ENCODE measurements around the gene CMSS1.
"Not testable (repeated sequence)": the region's sequence is repeated elsewhere in the genome, so short reads cannot be mapped to it uniquely, and the experiment has no call there.

Gene CMSS1

DNA sequence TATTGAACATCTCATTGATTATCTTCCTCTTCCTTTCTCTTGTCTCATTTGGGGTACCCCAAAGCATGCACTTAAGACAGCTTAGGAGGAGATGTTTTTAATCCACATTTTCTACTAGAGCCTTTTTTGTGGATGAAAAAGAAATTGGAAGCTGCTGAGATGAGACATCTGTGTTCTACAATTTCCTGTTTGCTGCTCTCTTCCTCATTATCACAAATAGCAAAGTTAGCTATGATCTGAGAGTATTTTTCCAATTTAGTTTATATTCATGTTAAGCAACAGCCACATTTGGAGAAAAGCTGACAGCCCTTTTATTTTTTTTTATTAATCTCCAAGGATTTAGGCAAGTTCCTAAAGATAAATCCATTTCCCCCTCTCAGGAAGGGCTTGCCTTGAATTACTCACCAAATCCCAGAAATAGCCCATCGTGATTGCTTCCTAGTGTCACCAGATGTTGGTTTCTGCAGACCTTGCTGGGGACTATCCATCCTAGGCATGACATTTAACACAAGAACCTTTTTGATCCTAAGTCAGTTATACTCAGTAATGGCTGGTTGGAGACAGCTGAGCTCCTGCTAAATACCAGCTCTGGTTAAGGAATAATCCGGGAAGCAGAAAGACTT lies 367.4 kb downstream of the CMSS1 start:
- DNase-seq (ENCODE audit: low spot score): no peak

DNA sequence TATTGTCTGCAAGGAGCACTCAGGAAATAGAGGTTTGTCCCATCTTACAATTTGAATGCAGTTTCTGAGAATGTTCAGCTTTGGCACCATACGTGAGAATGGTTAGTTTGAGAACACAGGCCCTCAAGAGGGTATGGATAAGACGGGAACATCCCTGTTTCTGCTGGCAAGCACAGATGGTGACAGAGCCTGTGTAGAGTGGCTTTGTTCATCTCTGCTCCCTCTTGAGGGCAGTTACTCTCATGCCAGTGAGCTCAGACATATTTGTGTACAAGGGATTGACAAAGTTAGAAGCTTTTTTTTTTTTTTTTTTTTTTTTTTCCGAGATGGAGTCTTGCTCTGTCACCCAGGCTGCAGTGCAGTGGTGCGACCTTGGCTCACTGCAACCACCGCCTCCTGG lies 368.2 kb downstream of the CMSS1 start:
- DNase-seq (ENCODE audit: low spot score): no peak

DNA sequence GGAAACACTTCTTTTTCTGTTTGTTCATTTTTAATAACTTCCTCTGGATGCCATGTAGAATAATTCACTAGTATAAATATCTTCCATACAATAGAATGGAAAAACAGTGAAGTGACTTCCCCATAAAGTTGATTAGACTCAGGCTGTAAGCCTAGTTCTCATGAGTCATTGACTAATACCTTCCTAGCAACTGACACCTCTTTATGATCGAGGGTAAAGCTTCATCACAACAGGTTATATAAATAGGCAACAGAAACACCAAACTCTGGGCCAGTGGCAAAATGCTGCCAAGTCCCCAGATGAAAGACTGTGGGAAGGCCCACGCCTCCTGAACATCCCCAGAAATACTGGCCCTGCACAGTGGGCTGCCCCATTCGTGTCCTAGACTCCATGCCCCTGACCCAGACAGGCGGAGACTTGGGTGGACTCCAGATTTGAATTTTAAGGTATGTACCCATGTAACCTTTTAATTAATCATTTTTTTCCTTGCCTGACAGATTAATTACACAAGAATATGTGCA lies 371.8 kb downstream of the CMSS1 start:
- DNase-seq (ENCODE audit: low spot score): no peak

DNA sequence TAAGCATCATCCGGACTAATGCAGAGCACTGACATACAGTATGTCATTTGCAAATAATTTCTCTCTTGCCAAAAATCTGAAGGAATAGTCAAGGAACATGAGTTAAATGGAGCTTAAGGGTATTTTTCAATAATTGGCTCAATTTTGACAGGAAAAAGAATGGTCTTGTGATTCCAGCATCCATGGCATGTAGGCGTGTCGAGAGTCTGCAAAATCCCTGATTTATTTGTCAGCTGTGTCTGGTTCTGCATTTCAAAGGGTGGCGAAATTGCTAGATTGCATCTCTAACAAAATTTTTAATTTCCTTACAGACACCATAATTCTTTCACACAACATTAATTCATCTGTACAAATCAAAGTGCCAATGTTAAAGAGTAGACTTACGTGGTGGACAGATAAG lies 377.7 kb downstream of the CMSS1 start:
- no peak for DNase-seq (ENCODE audit: low spot score)

DNA sequence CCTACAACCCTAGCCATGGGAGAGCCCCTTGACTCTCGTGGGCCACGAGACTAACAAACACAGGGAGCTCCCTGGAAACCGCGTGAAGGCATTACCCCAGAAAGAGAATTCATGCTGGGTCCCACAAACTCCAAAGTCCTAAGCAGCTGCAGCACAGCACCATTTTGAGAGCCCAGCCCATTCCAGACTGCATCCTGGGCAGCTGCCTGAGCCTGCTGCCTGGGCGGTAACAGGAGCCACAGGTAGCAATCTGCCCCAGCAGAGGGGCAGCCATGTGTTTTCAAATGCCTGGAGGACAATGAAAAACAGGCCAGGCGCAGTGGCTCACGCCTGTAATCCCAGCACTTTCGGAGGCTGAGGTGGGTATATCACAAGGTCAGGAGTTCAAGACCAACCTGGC lies 380.2 kb downstream of the CMSS1 start:
- no peak for DNase-seq (ENCODE audit: low spot score)

DNA sequence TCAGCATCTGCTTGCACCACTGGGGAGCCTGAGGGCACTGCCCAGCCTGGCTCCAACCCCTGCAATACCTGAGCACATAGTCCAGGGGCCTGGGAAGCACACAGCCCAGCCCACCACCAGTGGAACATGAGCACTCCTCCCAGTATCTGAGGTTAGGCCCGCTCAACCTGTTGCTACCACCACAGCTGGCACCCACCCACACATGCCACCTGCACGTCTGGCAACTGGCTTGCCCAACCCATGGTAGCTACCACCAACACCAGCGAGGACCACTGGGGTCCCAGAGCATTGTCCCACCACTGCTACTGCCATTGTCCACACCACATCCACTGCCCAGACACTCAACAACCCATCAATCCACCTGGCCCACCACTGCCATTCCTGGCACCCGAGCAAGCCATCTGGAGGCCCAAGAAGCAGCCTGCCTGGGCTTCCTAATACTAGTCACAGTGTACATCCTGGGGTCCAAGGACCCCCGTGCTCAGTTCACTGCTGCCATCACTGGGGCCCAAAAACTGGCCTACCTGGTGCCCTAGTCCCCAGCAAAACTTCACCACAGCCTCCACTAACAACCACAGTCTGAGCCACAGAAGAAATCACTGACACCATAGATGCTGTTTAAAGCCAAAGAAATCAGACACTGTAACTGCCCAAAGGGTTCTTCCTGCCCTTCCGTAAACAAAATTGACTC lies 381.1 kb downstream of the CMSS1 start:
- DNase-seq (ENCODE audit: low spot score): no peak

DNA sequence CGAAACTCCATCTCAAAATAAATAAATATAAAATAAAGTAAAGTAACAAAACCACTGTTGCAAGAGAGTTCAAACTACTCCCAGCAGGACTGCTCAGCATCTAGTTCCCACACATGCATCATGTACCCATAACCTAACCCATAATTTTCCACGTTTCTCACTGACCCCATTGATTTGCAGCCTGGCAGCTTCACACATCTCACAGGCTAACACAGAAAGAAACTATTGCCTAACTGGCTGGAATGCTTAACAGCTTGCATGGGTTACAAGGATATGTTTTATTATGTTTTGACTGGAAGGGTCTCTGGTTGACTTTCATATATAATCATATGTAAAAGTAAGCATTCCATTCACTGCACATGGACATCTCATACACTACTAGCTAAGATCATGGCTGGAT lies 387.5 kb downstream of the CMSS1 start:
- DNase-seq (ENCODE audit: low spot score): no peak

DNA sequence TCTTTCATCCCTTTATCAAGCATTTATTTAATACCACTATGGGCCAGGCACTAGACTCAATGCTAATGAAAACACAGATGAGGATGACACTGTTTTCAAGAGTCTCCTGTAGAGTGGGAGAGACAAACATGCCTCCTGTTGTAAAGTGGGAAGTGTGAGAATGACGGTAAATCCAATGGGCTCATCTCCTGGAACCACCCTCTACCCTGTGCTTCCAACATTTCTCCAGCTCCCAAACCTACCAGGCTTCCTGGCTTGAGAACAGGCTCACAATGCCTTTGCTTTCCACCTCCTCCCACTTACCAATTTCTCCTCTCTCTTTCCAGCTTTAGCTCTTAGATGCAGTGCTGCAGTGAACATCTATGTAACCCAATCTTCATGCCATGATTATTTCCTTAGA lies 389.0 kb downstream of the CMSS1 start:
- no peak for DNase-seq (ENCODE audit: low spot score)

DNA sequence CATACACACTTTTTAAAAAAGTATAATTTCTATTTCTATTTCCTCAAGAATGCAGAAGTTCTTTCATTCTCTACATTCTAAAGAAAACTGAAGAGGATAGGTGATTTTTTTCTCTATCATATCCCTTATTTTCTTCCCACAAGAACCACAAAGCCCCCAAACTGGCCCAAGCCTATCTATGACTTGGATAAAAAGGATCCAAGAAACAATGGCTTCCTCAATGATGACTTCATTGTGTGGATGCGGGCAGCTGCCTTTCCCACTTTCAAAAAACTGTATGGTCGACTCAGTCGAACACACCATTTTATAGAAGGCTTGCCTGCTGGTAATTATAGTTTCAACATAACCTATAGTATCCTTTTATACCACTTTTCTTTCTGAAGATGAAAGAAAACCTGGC lies 390.2 kb downstream of the CMSS1 start:
- DNase-seq (ENCODE audit: low spot score): no peak

DNA sequence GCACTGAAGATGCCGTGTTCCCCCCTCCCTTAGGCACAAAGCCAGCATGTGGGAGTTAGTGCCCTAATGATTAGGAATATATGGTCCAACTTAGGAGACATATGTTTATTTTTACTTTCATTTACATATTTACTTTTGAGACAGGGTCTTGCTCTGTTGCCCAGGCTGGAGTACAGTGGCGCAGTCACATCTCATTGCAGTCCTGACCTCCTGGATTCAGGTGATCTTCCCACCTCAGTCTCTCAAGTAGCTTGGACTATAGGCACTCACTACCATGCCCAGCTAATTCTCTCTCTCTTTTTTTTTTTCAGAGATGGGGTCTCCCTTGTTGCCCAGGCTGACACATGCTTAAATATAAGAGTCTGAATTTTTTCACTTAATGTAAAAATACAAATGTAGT lies 391.5 kb downstream of the CMSS1 start:
- DNase-seq (ENCODE audit: low spot score): no peak

DNA sequence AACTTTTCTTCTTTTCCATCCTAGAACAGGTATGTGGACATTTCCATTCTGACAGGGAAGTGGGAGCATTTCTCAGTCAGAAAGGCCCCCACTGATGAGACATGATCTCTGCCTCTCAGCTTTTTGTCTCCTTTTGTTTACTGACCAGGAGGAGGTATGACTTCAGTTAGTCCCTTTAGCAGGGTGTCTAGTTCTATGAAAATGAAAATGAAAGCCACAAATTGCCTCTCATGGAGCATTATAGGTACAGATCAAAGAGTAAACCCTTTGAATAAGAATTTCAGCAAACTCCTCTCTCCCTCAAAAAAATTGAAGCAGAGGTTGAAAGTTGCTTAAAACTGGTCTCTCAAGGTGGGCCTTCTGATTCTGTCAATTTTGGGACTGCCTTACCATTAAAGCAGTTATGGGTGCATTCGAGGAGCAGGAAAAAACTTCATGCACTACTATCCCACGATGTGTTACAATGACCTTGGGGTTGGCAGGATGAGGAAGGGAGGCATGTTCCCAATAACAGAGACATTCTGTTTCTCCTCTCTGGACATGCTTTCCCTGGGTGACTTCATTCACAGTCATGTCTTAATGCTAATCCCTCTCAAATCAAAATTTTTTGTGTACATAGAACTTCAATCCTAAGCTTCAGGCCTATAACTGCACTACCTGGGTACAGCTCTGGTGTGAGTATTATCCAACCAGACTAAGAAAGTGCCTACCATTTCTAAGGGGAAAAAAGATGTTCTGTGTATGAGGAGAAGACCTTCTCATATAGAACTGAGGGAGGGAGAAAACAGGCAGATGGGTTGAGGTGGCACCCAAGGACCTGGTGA lies 392.5 kb downstream of the CMSS1 start:
- no peak for DNase-seq (ENCODE audit: low spot score)

DNA sequence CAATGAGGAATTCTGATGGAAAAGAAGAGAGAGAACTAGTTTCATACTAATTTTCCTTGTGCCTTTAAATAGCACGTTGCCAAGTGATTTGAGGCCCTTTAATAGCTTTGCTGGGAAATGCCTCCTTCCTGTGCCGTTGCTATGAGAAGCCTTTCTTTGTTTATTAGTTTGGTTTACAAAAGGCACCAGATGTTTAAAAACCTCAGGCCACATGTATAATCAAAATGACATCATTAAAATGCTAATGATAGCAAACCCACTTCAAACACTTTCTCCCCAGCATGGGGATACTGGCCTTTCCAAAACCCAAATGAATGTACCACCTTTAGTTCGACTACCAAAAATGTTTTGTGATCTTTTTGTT lies 393.1 kb downstream of the CMSS1 start:
- DNase-seq (ENCODE audit: low spot score): peak; percentile 79

DNA sequence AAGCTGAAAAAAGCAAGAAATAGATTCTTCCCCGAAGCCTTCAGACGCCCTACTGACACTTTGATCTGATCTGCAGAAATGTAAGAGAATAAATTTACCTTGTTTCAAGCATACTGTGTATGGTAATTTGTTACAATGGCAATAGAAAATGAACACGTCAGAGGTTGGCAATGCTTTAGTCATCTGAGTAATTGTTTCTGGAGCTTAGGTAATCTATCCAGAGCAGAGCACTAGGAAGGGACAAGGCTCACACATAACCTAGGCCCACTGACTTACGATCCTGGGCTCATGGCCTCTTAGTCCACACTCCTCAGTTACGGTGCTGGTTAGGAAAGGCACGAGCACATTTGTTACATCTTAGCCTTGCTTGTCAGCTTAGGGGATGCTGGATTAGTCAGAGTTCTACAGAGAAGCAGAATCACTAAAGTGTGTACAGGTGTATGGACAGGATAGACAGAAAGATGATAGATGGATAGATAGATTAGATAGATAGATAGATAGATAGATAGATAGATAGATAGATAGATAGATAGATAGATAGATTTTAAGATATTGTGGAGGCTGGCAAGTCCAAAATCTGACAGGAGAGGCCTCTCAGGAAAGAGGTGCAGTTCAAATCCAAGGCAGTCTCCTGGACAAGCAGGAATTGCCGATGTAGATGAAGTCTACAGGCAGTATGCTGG lies 396.4 kb downstream of the CMSS1 start:
- DNase-seq (ENCODE audit: low spot score): no peak

DNA sequence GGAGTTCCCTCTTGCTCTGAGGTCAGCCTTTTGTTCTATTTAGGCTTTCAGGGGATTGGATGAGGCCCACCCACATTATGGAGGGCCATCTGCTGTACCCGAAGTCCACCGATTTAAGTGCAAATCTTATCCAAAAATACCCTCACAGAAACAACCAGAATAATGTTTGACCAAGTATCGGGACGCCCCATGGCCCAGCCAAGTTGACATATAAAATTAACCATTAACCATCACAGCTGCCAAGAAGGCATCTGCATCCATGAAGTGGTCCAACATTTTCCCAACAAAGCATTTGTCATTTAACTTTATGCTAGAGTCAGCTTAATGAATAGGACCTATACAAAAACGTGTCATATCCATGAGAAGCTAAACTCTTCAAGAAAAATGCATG lies 396.9 kb downstream of the CMSS1 start:
- no peak for DNase-seq (ENCODE audit: low spot score)

DNA sequence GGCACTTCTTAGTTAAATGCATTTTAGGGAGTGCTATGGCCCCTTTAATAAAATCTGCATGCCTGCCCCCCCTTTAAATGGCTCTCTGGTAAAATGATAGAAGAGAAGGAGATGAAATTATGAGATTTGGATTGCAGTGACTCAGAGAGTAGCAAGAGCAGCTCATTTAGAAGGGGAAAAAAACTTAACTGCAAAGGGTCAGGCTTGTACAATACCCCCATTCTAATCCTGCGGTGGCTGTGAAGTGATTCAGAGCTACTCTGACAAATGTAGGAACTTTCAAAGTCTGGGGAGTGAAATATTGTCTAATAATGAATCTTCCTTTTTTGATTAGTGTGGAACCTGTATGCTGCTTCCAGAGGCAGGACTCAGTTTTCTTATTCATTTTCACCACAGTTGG lies 399.1 kb downstream of the CMSS1 start:
- DNase-seq (ENCODE audit: low spot score): no peak

DNA sequence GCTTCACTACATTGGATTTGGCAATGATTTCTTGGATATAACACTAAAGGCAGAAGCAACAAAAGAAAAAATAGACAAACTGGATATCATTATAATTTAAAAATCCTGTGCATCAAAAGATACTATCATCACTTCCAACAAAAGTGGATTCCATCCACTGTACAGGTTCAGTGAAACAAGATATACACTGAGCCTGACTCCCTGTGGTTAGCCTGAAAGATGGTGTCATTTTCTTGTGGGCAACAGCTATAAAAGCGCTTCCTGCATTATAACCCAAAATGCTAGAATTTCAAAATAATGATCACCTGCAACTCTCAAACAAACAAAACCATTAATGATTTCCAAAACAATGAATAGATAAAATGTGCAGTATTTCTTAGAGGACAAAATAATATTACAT lies 403.5 kb downstream of the CMSS1 start:
- DNase-seq (ENCODE audit: low spot score): no peak

DNA sequence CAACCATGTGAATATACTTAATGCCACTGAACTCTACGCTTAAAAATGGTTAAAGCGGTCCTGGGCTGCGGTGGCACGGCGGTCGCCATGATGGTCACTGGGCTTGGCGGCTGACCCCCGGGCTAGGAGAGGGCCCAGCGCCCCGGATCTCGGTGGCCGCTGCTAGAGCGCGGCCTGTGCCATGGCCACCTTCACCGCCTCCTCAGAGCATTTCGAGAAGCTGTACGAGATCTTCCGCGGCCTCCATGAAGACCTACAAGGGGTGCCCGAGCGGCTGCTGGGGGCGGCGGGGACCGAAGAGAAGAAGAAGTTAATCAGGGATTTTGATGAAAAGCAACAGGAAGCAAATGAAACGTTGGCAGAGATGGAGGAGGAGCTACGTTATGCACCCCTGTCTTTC lies 407.5 kb downstream of the CMSS1 start:
- DNase-seq (ENCODE audit: low spot score): no peak

DNA sequence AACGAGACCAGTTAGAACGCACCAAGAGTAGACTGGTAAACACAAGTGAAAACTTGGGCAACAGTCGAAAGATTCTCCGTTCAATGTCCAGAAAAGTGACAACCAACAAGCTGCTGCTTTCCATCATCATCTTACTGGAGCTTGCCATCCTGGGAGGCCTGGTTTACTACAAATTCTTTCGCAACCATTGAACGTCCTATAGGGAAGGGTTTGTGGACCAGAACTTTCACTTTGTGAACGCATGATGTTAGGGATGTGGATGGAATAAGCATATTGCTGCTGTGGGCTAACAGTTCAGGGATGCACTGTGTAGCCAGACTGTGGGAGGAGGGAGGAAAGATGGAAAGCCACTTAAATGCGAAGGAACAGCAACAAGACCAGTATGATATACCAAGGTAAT lies 408.2 kb downstream of the CMSS1 start:
- no peak for DNase-seq (ENCODE audit: low spot score)

DNA sequence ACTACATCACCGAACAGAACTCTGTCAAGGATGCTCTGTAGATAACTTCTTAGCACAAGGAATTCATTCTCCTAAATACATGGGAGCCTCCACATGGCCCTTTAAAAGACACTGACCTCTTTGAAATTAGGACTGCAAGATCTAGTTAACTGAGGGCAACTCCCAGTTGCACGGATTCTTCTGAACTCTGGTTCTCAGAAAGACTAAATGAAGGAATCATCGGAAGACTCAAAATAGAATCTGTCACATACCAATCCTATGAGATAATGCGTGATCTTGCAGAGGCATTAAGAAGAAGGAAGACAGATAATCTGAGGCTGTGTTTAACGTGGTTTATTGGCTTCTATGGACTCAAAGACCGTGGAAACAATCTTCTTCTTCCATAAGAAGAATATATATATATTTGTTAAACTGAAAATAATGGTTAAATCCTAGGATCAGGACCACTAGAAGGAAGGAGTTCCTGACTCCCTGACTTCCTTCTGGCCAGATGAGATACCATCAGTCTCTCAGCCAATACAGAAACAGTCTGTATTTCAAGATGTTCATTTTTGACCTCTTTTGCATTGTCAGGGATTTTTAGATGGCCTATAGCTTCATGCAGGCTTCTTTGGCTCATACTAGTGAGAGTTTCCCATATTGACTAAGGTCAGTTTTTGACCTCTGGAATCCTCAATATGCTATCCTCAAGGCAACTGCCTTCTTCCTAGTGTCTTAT lies 409.2 kb downstream of the CMSS1 start:
- peak; percentile 75 for DNase-seq (ENCODE audit: low spot score)

DNA sequence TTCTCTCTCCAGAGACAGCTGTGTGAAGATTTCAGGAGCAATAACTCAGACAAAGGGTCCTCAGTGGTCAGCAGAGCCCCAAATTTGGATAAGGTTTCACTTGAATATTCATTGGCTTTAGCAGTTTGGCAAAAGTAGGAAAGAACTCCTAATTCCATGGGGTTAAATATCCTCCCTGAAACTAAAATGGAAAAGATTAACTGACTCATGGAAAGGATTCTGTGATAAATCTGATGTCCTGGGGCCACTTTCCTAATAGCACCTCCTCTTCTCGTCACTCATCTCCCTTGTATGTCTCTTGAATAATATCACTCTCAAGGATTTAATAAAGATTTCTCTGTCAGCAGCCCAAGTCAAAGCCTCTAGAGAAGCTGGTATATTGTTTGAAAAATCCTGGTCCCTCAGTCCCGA lies 409.9 kb downstream of the CMSS1 start:
- DNase-seq (ENCODE audit: low spot score): no peak

DNA sequence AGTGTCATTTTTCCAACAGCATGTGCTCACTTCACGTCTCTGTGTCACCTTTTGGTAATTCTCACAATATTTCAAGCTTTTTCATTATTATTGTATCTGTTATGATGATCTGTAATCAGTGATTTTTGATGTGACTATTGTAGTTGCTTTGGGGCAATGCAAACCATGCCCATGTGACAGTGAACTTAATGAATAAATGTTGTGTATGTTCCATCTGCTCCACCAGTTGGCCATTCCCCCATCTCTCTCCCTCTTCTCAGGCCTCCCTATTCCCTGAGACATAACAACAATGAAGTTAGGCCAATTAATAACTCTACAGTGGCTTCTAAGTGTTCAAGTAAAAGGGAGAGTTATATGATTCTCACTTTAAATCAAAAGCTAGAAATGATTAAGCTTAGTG lies 410.6 kb downstream of the CMSS1 start:
- DNase-seq (ENCODE audit: low spot score): no peak

DNA sequence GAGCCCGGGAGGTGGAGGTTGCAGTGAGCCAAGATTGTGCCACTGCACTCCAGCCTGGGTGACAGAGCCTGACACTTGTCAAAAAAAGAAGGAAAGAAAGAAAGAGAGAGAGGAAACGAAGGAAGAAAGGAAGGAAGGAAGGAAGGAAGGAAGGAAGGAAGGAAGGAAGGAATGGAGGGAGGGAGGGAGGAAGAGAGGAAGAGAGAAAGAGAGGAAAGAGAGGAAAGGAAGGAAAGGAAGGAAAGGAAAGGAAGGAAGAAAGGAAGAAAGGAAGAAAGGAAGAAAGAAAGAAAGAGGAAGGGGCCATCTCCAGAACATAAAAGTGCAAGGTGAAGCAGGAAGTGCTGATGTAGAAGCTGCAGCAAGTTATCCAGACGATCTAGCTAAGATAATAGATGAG lies 411.5 kb downstream of the CMSS1 start:
- DNase-seq (ENCODE audit: low spot score): not testable (repeated sequence)
